Inferior parietal cortex (tissue), 1 donor: ENCODE data around the gene SPTLC1.
"Not testable (repeated sequence)": the region's sequence is repeated elsewhere in the genome, so short reads cannot be mapped to it uniquely, and the experiment has no call there.

Experiments
- DNase-seq: peaks from one replicate; pipeline ENCODE4 v3.0.0-alpha.2; 2016; ENCODE audit errors: extremely low spot score

SPTLC1 gene

DNA sequence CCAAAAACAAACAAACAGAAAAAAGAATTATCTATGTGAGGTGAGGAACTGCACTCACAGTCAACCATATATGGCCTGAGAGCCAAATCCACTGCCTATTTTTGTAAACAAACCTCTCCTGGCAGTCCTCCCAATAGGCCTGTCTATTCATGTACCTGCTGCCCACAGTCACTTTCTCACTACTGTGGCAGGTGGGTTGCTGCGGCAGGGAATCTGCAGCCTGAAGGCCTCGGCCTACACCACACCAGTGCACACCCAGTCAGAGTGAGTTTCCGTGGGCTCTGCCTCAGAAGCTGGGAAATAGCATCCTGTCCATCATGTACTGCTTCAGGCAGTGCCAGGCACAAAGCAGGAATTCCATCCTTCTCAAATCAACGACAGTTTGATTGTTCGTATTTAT lies 82.3 kb downstream of the SPTLC1 start:
- no peak for DNase-seq

DNA sequence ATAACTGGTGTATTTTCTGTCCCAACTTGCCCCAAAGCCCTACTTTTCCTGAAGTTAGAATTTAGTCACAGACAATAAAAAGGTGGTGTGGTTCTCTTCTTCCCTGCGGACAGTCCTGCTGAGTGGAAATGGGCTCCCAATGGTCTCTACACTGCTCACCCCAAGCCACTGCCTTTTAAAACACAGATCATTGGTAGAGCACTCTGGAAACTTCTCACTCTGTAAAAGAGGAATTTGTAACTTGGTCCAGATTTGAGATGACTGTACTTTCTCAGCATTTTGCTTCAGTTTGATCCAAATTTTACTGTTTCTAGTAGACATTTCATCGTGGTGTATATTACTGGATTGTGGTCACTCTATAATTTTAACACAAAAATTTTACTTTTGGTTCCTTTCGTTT lies 84.8 kb downstream of the SPTLC1 start:
- DNase-seq, result no peak

DNA sequence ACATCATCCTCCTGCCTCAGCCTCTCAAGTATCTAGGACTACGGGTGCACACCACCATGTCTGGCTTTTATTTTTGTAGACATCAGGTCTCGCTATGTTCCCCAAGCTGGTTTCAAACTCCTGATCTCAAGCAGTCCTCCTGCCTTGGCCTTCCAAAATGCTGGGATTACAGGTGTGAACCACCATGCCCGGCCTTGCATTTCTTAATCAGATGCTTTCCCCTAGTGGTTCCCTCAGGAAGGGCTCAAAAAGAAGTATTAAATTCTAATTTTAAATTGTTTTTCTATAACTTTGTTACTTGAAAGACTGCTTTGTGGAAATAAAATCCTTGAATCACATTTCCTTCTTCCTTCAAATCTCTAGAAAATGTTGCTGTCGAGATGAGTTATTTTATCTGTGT lies 85.7 kb downstream of the SPTLC1 start:
- DNase-seq, result no peak

DNA sequence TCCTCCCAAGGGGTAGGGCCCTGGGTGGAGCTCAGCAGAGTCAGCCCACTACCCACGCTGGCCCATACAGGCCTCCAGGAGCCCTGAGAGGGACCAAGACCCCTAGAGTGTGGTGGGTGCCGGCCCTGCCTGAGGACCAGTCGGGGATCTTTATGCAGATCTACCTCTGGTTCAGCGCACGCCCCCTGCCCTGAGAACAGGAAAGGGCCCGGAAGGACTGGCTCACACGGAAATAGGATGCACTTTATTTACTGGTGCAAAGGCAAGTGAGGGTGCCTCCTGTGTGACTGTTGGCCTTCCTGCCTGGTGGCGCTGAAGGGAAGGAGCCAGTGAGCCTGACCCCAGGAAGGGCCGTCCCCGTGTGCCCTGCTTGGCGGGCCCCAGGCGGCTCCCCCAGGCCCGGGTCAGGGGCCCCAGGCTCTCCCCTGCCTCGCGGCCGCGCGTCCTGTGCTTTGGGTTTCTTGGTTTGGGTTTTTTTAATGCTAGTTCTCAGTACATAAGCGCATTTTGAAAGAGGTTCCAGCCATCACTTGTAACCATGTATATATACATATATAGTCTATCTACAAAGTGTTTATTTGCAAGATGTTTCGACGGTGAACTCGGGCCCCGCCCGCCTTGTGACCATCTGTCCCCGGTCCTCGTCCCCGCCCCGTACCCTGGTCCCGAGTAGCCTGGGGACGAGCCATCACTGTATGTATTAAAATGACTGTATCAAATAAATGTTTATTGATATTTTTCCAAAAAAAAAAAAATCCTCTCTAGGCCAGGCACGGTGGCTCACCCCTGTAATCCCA lies 88.8 kb downstream of the SPTLC1 start:
- DNase-seq, result no peak

- DNase-seq, result not testable (repeated sequence)
Observed at GRCh38 chr9:92021785-92022541, 93.2 kb downstream of the SPTLC1 start.

- no peak for DNase-seq
Observed at GRCh38 chr9:92019658-92020057, 95.6 kb downstream of the SPTLC1 start.

GRCh38 chr9:92010705-92011536 lies 104.3 kb downstream of the SPTLC1 start:
- DNase-seq, result no peak

DNA sequence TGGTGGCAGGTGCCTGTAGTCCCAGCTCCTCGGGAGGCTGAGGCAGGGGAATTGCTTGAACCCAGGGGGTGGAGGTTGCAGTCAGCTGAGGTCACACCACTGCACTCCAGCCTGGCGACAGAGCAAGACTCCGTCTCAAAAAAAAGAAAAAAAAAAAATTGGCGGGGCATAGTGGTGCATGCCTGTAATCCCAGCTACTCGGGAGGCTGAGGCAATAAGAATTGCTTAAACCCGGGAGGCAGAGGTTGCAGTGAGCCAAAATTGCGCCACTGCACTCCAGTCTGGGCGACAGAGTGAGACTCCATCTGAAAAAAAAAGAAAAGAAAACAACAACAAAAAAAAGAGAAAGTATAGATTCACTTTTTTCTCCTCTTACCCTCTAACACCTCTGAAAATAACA lies 105.0 kb downstream of the SPTLC1 start:
- not testable (repeated sequence) for DNase-seq

GRCh38 chr9:92008041-92008440 lies 107.2 kb downstream of the SPTLC1 start:
- DNase-seq, result no peak

- DNase-seq, result no peak
Observed at GRCh38 chr9:92004045-92004392, 111.2 kb downstream of the SPTLC1 start.

GRCh38 chr9:92003308-92004044 lies 111.7 kb downstream of the SPTLC1 start:
- no peak for DNase-seq

- DNase-seq, result not testable (repeated sequence)
Observed at GRCh38 chr9:92001948-92002347, 113.3 kb downstream of the SPTLC1 start.

GRCh38 chr9:92001244-92001643 lies 114.0 kb downstream of the SPTLC1 start:
- DNase-seq, result no peak

DNA sequence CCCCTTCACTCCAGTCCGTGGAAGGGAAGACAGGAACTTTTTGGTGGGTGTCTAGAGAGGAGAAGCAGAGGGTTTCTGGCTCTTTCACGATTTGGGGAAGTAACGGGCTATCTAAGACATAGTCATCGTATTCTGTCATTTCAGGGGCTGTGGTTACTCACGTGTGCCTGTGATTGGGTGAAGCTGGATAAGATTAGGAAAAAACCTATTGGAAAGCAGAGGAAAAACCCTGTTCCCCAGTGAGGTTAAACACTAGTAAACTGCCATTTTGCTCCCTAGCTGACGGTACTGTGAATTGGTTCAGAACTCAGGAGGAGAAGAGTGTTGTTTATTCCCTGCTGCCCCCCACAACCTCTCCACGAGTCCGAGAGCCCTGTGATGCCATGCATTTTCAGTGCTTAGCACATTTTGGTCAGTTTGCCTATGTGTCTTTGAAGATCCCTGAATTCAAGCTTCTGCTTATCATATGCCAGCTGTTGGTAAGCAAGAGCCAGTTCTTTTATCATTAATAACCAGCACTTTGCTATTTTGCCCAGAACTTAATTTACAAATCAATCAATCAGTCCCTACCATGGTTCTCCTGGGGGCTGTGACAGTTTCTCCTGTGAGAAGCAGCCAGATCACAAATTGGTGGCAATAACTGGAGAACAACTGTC lies 120.1 kb downstream of the SPTLC1 start:
- no peak for DNase-seq

GRCh38 chr9:91994422-91994821 lies 120.8 kb downstream of the SPTLC1 start:
- DNase-seq, result no peak

- DNase-seq, result no peak
Observed at GRCh38 chr9:91992461-91993041, 122.7 kb downstream of the SPTLC1 start.

GRCh38 chr9:91991721-91992341 lies 123.4 kb downstream of the SPTLC1 start:
- no peak for DNase-seq

- DNase-seq, result no peak
Observed at GRCh38 chr9:91986248-91986647, 129.0 kb downstream of the SPTLC1 start.

- no peak for DNase-seq
Observed at GRCh38 chr9:91985692-91986091, 129.5 kb downstream of the SPTLC1 start.
